ENCODE data around the gene GDF15.

Gene GDF15

GRCh38 chr19:18424122-18424889 lies 38.3 kb downstream of the GDF15 start:
- POLR2A ChIA-PET = interaction anchor here (1.6 kb wide), 1 partner anchor 143 kb away, joined by 5 read pairs; the partner anchor contains the start of gene JUND
- Histone ChIP-seq H3K36me3 (ENCODE audit: control insufficient read depth in 2 of 2, insufficient read depth in 1 of 2, low read length in 2 of 2) (no peaks in the 10 kb centered on the region), H3K4me1 (ENCODE audit: control insufficient read depth, insufficient read depth, low read length) (peaks cover 8% of the 10 kb centered on the region)

DNA sequence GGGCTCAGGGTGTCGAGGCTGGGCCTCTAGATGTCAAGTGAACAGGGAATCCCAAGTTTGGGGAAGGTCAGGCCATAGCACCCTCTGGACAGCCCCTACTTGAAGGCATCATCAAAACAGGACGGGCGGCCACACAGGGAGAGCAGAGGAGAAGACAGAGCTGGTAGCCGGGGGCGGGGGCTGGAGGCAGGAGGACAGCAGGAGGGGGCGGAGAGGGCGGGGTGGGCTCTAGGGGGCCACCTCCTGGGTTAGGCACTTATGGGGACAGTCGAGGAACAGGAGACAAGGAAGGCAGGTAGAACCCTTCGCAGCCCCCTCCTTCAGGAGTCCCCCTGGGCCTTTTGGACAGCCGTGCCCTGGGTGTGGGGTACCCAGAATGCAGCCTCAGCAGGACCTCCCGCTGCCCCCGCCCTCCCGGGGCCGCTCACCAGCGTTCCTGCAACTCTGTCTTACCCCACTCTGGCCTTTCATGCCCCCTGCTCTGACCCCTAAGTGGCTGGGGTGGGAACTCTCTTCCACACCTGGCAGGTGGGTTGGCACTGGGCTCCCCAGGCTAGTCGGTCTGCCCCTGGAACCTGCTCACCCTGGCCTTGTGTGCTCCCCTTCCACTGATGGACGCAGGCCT lies 39.0 kb downstream of the GDF15 start:
- H3K36me3 ChIP-seq (ENCODE audit: control insufficient read depth in 2 of 2, insufficient read depth in 1 of 2, low read length in 2 of 2) = no peaks in the 10 kb centered on the region
- H3K4me1 ChIP-seq (ENCODE audit: control insufficient read depth, insufficient read depth, low read length) = peaks cover 14% of the 10 kb centered on the region
- CTCF ChIA-PET = interaction anchor here (0.8 to 1.0 kb wide), 2 partner anchors 145 to 147 kb away, joined by 3 read pairs; no protein-coding TSS in a partner anchor
- H3K9me3 ChIP-seq (ENCODE audit: control insufficient read depth, insufficient read depth, low read depth, low read length) = no peaks in the 10 kb centered on the region
- POLR2A ChIA-PET = interaction anchor here (0.6 to 1.6 kb wide), 4 partner anchors 9 to 144 kb away, joined by 4 to 6 read pairs (median 5); partner anchors contain the start of genes ISYNA1 and JUND
- TF ChIP-seq HOXC10 (CRISPR knock-in tag; IDR thresholded peaks at IDR 0.05) (no peak), ZIC2 (tag by site-specific recombination; IDR thresholded peaks at IDR 0.05) (peak; percentile 30)
- no peak overlapping the region for H3K27ac ChIP-seq (ENCODE audit: extremely low read depth, low read depth, low read length)
- no peak overlapping the region for H3K4me3 ChIP-seq (ENCODE audit: low read depth, low read length)

More at GRCh38 chr19:18424122-18424889, 38.3 kb downstream of the GDF15 start:
- TF ChIP-seq ZNF157 (tag by site-specific recombination; IDR thresholded peaks at IDR 0.05) (no peak), ZNF341 (tag by site-specific recombination; IDR thresholded peaks at IDR 0.05; ENCODE audit: low read depth) (no peak), ZNF585B (tag by site-specific recombination; IDR thresholded peaks at IDR 0.05) (no peak), YY2 (tag by site-specific recombination; IDR thresholded peaks at IDR 0.05) (no peak), ZNF423 (tag by site-specific recombination; IDR thresholded peaks at IDR 0.05) (no peak), ZNF768 (tag by site-specific recombination; IDR thresholded peaks at IDR 0.05) (no peak), ZNF266 (tag by site-specific recombination; IDR thresholded peaks at IDR 0.05; ENCODE audit: low read depth) (no peak), ZNF114 (tag by site-specific recombination; IDR thresholded peaks at IDR 0.05) (no peak), SCRT2 (tag by site-specific recombination; IDR thresholded peaks at IDR 0.05) (no peak)
- TF ChIP-seq, protein P1, sequence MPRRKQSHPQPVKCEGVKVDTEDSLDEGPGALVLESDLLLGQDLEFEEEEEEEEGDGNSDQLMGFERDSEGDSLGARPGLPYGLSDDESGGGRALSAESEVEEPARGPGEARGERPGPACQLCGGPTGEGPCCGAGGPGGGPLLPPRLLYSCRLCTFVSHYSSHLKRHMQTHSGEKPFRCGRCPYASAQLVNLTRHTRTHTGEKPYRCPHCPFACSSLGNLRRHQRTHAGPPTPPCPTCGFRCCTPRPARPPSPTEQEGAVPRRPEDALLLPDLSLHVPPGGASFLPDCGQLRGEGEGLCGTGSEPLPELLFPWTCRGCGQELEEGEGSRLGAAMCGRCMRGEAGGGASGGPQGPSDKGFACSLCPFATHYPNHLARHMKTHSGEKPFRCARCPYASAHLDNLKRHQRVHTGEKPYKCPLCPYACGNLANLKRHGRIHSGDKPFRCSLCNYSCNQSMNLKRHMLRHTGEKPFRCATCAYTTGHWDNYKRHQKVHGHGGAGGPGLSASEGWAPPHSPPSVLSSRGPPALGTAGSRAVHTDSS (tag by site-specific recombination; IDR thresholded peaks at IDR 0.05) = no peak
- CTCF ChIA-PET = interaction anchor here (0.6 to 0.8 kb wide), 2 partner anchors 146 to 180 kb away, joined by 3 read pairs; no protein-coding TSS in a partner anchor
- Histone ChIP-seq H3K27ac (ENCODE audit: extremely low read depth, low read depth, low read length) (no peak overlapping the region), H3K4me3 (ENCODE audit: low read depth, low read length) (no peak overlapping the region), H3K9me3 (ENCODE audit: control insufficient read depth, insufficient read depth, low read depth, low read length) (no peaks in the 10 kb centered on the region)

GRCh38 chr19:18425515-18426415 lies 39.8 kb downstream of the GDF15 start:
- Histone ChIP-seq H3K9me3 (ENCODE audit: control insufficient read depth, insufficient read depth, low read depth, low read length) (no peaks in the 10 kb centered on the region), H3K4me3 (ENCODE audit: low read depth, low read length) (no peak overlapping the region), H3K4me1 (ENCODE audit: control insufficient read depth, insufficient read depth, low read length) (peaks cover 14% of the 10 kb centered on the region), H3K27ac (ENCODE audit: extremely low read depth, low read depth, low read length) (no peak overlapping the region), H3K36me3 (ENCODE audit: control insufficient read depth in 2 of 2, insufficient read depth in 1 of 2, low read length in 2 of 2) (no peaks in the 10 kb centered on the region)
- ChIA-PET POLR2A (interaction anchor here (0.6 to 1.6 kb wide), 4 partner anchors 9 to 144 kb away, joined by 4 to 6 read pairs (median 5); partner anchors contain the start of genes ISYNA1 and JUND), CTCF (interaction anchor here (0.8 to 1.0 kb wide), 2 partner anchors 146 to 148 kb away, joined by 3 read pairs; no protein-coding TSS in a partner anchor)
- TF ChIP-seq GLIS2 (tag by site-specific recombination; IDR thresholded peaks at IDR 0.05) = peak; percentile 53
- peak; percentile 43; the same call in 1 of the 2 replicates for TF ChIP-seq ZFHX2 (tag by site-specific recombination; conservative IDR thresholded peaks at IDR 0.05)
- TF ChIP-seq SP7 (tag by site-specific recombination; IDR thresholded peaks at IDR 0.05) = peak; percentile 39; the same call in 1 of the 2 replicates
- peak; percentile 63; the same call in 1 of the 2 replicates for TF ChIP-seq ZFP69B (tag by site-specific recombination; IDR thresholded peaks at IDR 0.05)
- no peak for TF ChIP-seq ZNF658 (tag by site-specific recombination; IDR thresholded peaks at IDR 0.05)
- TF ChIP-seq ZBTB48 (tag by site-specific recombination; IDR thresholded peaks at IDR 0.05) = peak; percentile 90
- TF ChIP-seq ZBTB17 (tag by site-specific recombination; IDR thresholded peaks at IDR 0.05) = 0 out of 2 replicates have a peak, but pooled peaks have one; percentile 25
- TF ChIP-seq, protein P2, sequence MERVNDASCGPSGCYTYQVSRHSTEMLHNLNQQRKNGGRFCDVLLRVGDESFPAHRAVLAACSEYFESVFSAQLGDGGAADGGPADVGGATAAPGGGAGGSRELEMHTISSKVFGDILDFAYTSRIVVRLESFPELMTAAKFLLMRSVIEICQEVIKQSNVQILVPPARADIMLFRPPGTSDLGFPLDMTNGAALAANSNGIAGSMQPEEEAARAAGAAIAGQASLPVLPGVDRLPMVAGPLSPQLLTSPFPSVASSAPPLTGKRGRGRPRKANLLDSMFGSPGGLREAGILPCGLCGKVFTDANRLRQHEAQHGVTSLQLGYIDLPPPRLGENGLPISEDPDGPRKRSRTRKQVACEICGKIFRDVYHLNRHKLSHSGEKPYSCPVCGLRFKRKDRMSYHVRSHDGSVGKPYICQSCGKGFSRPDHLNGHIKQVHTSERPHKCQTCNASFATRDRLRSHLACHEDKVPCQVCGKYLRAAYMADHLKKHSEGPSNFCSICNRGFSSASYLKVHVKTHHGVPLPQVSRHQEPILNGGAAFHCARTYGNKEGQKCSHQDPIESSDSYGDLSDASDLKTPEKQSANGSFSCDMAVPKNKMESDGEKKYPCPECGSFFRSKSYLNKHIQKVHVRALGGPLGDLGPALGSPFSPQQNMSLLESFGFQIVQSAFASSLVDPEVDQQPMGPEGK (tag by site-specific recombination; IDR thresholded peaks at IDR 0.05) = peak; percentile 64
- TF ChIP-seq, protein P3, sequence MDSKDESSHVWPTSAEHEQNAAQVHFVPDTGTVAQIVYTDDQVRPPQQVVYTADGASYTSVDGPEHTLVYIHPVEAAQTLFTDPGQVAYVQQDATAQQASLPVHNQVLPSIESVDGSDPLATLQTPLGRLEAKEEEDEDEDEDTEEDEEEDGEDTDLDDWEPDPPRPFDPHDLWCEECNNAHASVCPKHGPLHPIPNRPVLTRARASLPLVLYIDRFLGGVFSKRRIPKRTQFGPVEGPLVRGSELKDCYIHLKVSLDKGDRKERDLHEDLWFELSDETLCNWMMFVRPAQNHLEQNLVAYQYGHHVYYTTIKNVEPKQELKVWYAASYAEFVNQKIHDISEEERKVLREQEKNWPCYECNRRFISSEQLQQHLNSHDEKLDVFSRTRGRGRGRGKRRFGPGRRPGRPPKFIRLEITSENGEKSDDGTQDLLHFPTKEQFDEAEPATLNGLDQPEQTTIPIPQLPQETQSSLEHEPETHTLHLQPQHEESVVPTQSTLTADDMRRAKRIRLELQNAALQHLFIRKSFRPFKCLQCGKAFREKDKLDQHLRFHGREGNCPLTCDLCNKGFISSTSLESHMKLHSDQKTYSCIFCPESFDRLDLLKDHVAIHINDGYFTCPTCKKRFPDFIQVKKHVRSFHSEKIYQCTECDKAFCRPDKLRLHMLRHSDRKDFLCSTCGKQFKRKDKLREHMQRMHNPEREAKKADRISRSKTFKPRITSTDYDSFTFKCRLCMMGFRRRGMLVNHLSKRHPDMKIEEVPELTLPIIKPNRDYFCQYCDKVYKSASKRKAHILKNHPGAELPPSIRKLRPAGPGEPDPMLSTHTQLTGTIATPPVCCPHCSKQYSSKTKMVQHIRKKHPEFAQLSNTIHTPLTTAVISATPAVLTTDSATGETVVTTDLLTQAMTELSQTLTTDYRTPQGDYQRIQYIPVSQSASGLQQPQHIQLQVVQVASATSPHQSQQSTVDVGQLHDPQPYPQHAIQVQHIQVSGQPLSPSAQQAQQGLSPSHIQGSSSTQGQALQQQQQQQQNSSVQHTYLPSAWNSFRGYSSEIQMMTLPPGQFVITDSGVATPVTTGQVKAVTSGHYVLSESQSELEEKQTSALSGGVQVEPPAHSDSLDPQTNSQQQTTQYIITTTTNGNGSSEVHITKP (tag by site-specific recombination; IDR thresholded peaks at IDR 0.05) = 0 out of 2 replicates have a peak, but pooled peaks have one; percentile 25
